Esophagus squamous epithelium (tissue), 5 donors: Measurements from ENCODE around the gene LDLRAD2. TPM values are rescaled to one million over a fixed set of nuclear protein-coding genes. Genes with fewer than 3 reads are reported as not detected.

Source experiments
- DNase-seq: peaks from one replicate; lab custom pipeline; 2025; lab: John Stamatoyannopoulos, UW
- H3K27ac ChIP-seq, 4 donors: fragments of 200-600 bp; sonication (generic); one replicate each; pipeline ENCODE4 v1.5.1; 2016 to 2019; ENCODE audit warnings: mild to moderate bottlenecking in 1 of 4
- H3K27me3 ChIP-seq, 4 donors: fragments of 200-600 bp; sonication (generic); 1 replicate in 3 of 4; 2 replicates in 1 of 4; pipeline versions ENCODE4 v1.5.1 to v1.6.0; 2017 to 2021; ENCODE audit warnings: antibody characterized with exemption in 1 of 4
- H3K36me3 ChIP-seq, 3 donors: fragments of 200-600 bp; sonication (generic); one replicate each; pipeline ENCODE4 v1.5.1; 2016 to 2019
- H3K4me1 ChIP-seq, 3 donors: fragments of 200-600 bp; sonication (generic); one replicate each; pipeline ENCODE4 v1.5.1; 2017 to 2019
- H3K4me3 ChIP-seq, 4 donors: fragments of 200-600 bp; sonication (generic); 1 replicate in 3 of 4; 2 replicates in 1 of 4; pipeline ENCODE4 v1.5.1; 2016 to 2019; ENCODE audit warnings: mild to moderate bottlenecking in 2 of 4, moderate library complexity in 1 of 4
- H3K9me3 ChIP-seq, 3 donors: fragments of 200-600 bp; sonication (generic); one replicate each; pipeline ENCODE4 v1.5.1; 2016 to 2019
- POLR2A ChIP-seq, 4 donors: fragments of 450-650 bp; IDR thresholded peaks; one replicate each; pipeline ENCODE4 v1.6.1; 2017; ENCODE audit warnings: antibody characterized with exemption in 4 of 4, mild to moderate bottlenecking in 4 of 4, moderate library complexity in 3 of 4
- WGBS, 2 donors: methylation state at CpG; one replicate each; pipeline ENCODE4 v1.1.5; 2018; 5-methylcytosine and 5-hydroxymethylcytosine counted together
- intact Hi-C: fragments of 100-400 bp; cut with DNase I; formaldehyde crosslinking; loops from one replicate; pipeline ENCODE4 v1.15.0; 2022
- total RNA-seq, 4 donors: library from RNA; depleted of rRNA; stranded (reverse); fragments of >200 nt; gene quantifications; one replicate each; pipeline ENCODE4 v1.1.0, GENCODE V29; 2016
- TF ChIP-seq, protein P1 (sequence below), 6 experiments: fragments of 450-650 bp in 4 of 6; fragments of 200-600 bp in 2 of 6; sonication (generic) in 2 of 6; IDR thresholded peaks; one replicate each; pipeline ENCODE4 v1.5.1; 2016 to 2019; ENCODE audit warnings: antibody characterized with exemption in 6 of 6, mild to moderate bottlenecking in 4 of 6, moderate library complexity in 4 of 6
- donor health status: DM: yes; HTN: yes; CAD: no.

The LDLRAD2 gene
- total RNA-seq, 4 donors from 2014 or later, result not detected

DNA sequence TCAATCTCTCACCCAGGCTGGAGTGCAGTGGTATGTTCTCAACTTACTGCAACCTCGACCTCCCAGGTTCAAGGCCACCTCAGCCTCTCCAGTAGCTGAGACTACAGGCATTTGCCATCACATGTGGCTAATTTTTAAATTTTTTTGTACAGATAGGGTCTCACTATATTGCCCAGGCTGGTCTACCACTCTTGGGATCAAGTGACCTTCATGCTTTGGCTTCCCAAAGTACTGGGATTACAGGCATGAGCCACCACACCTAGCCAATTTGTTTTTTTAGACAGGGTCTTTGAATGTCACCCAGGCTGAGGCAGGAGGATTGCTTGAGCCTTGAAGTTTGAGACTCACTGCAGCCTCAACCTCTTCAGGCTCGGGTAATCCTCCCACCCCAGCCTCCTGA is 19.0 kb upstream of the LDLRAD2 start:
- TF ChIP-seq, protein P1, sequence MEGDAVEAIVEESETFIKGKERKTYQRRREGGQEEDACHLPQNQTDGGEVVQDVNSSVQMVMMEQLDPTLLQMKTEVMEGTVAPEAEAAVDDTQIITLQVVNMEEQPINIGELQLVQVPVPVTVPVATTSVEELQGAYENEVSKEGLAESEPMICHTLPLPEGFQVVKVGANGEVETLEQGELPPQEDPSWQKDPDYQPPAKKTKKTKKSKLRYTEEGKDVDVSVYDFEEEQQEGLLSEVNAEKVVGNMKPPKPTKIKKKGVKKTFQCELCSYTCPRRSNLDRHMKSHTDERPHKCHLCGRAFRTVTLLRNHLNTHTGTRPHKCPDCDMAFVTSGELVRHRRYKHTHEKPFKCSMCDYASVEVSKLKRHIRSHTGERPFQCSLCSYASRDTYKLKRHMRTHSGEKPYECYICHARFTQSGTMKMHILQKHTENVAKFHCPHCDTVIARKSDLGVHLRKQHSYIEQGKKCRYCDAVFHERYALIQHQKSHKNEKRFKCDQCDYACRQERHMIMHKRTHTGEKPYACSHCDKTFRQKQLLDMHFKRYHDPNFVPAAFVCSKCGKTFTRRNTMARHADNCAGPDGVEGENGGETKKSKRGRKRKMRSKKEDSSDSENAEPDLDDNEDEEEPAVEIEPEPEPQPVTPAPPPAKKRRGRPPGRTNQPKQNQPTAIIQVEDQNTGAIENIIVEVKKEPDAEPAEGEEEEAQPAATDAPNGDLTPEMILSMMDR (IDR thresholded peaks at IDR 0.05), result no peak
- no peak for TF ChIP-seq POLR2A (IDR thresholded peaks at IDR 0.05)
- intact Hi-C loops, result no loop called here
- WGBS, 2 donors, result 74 to 81% methylated on average over 2 of the region's 2 CpGs
- Histone ChIP-seq H3K36me3 (no peaks in the 10 kb centered on the region), H3K4me3 (no peak overlapping the region), H3K27ac (no peak overlapping the region), H3K27me3 (no peaks in the 10 kb centered on the region), H3K4me1 (peaks cover 0 to 13% (median 6%) of the 10 kb centered on the region in 3 donors), H3K9me3 (peaks cover 0 to 9% (median 0%) of the 10 kb centered on the region in 3 donors)
- no peak for DNase-seq

DNA sequence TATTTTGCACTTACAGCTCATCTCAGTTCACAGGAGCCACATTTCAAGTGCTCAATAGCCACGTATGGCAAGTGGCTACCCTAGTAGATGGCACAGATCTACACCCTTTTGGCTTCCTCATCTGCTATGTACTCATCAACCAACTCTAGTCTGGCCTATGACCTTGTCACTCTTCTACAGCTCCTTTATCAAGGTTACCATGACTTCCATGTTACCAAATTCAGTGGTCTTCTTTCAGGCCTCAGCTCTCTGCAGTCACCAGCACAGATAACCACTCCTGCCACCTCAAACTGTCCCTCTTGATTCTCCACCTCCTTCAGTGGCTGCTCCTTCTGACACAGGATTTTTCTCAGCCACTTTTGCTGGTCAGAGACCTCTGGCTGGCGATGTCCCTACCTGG is 17.4 kb upstream of the LDLRAD2 start:
- Histone ChIP-seq H3K36me3 (no peaks in the 10 kb centered on the region), H3K27ac (no peak overlapping the region), H3K9me3 (peaks cover 0 to 9% (median 0%) of the 10 kb centered on the region in 3 donors), H3K4me1 (no peaks in the 10 kb centered on the region), H3K27me3 (no peaks in the 10 kb centered on the region), H3K4me3 (no peak overlapping the region)
- no peak for DNase-seq
- TF ChIP-seq, protein P1 (IDR thresholded peaks at IDR 0.05), result no peak
- TF ChIP-seq POLR2A (IDR thresholded peaks at IDR 0.05), result no peak
- 94 to 97% methylated on average over 2 of the region's 2 CpGs for WGBS, 2 donors
- intact Hi-C loops, result no loop called here

DNA sequence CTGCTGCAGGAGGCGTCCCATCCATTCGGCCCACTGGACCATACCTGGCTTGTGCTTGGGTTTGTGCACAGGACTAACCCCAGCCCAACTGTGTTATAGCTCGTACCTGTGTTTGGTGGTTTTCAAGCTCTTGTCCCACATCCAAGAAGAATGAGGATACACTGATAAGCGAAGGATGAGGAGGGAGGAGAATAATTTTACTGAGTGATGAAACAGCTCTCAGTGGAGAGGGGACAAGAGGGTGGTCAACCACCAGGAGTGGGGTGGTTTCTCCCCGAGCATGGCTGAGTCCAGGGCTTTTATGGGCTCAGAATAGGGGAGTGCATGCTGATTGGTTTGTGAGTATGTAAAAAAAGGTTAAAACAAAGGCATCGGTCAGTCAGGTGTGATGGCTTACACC is 17.0 kb upstream of the LDLRAD2 start:
- Histone ChIP-seq H3K27ac (no peak overlapping the region), H3K36me3 (no peaks in the 10 kb centered on the region), H3K4me1 (no peaks in the 10 kb centered on the region), H3K27me3 (no peaks in the 10 kb centered on the region), H3K9me3 (peaks cover 0 to 9% (median 0%) of the 10 kb centered on the region in 3 donors), H3K4me3 (no peak overlapping the region)
- intact Hi-C loops, result no loop called here
- no peak for DNase-seq
- no peak for TF ChIP-seq POLR2A (IDR thresholded peaks at IDR 0.05)
- TF ChIP-seq, protein P1 (IDR thresholded peaks at IDR 0.05), result no peak
- 88 to 90% methylated on average over 5 to 6 of the region's 6 CpGs for WGBS, 2 donors

DNA sequence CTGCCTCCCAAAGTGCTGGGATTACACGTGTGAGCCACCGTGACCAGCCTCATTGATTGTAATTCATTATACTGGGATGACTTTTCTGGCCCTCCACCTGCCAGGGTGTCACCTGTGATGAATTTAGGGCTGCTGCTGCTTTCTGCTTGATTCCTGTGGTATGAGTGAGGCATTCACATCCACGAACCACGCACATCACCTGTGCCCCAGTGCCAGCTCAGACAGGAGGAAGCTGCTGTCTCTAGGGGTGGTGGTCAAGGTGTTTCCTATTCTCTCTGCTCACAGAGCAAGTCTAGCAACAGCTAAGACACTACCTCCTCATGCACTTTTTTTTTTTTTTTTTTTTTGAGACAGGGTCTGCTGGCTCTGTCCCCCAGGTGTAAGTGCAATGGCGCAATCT is 12.3 kb upstream of the LDLRAD2 start:
- Histone ChIP-seq H3K27ac (no peak overlapping the region), H3K36me3 (no peaks in the 10 kb centered on the region), H3K9me3 (peaks cover 0 to 7% (median 0%) of the 10 kb centered on the region in 3 donors), H3K27me3 (no peaks in the 10 kb centered on the region), H3K4me1 (no peaks in the 10 kb centered on the region), H3K4me3 (no peak overlapping the region)
- WGBS, 2 donors, result 61 to 69% methylated on average over 4 to 5 of the region's 5 CpGs
- no peak for DNase-seq
- TF ChIP-seq POLR2A (IDR thresholded peaks at IDR 0.05), result no peak
- TF ChIP-seq, protein P1 (IDR thresholded peaks at IDR 0.05), result no peak
- intact Hi-C loops, result no loop called here

DNA sequence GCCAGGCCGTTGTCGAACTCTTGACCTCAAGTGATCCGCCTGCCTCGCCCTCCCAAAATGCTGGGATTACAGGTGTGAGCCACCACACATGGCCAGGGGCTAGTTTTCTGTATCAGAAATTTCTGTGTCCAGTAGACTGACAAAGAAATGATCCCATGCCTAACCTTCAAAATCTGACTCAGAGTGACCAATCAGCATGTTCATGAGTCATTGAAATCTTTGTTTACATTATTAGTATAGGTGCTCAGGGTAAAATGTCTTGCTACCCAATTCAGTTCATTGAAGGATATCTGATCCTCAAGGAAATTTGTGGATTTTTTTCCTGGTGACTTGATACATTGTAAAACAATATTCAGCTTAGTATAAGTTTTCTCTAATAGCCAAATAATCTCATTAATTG is 11.0 kb upstream of the LDLRAD2 start:
- Histone ChIP-seq H3K9me3 (no peaks in the 10 kb centered on the region), H3K27me3 (no peaks in the 10 kb centered on the region), H3K27ac (no peak overlapping the region), H3K4me1 (no peaks in the 10 kb centered on the region), H3K36me3 (no peaks in the 10 kb centered on the region), H3K4me3 (no peak overlapping the region)
- no peak for DNase-seq
- intact Hi-C loops, result no loop called here
- WGBS, 2 donors, result 82 to 84% methylated on average over 3 to 4 of the region's 4 CpGs
- TF ChIP-seq POLR2A (IDR thresholded peaks at IDR 0.05), result no peak
- TF ChIP-seq, protein P1 (IDR thresholded peaks at IDR 0.05), result no peak
